ENCODE measurements around the gene ARRDC1.

DNA sequence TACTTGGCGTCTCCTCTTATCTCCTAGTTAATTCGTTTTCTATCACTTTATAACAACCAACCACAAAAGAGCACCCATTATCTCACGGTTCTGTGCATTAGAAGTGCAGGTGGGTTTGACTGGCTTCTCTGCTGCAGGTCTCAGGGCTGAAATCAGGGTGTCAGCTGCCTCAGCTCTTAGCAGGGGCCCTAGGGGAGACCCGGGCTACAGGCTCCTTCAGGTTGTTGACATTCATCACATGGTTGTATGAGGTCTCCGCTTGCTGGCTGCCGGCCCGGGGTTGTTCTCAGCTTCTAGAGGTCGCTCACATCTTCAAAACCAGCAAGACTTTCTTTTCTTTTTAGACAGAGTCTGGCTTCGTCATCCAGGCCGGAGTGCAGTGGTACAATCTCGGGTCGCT is 12.3 kb upstream of the ARRDC1 start:
- TF ChIP-seq GATA2 (IDR thresholded peaks at IDR 0.05; ENCODE audit: low read depth, low read length), result no peak
- TF ChIP-seq GATA3 (IDR thresholded peaks at IDR 0.05; ENCODE audit: low read depth, low read length), result no peak

All from SH-SY5Y (cell line).